Measurements from ENCODE around the gene RECK. TPM values are rescaled to one million over a fixed set of nuclear protein-coding genes. Genes with fewer than 3 reads are reported as not detected.
A peak's percentile ranks its signal among the peaks of the same experiment; 100 is the strongest.

RECK gene
- total RNA-seq, 3 donors from 2014 or later, result 12.7 to 25.6 (median 17.7) TPM

DNA sequence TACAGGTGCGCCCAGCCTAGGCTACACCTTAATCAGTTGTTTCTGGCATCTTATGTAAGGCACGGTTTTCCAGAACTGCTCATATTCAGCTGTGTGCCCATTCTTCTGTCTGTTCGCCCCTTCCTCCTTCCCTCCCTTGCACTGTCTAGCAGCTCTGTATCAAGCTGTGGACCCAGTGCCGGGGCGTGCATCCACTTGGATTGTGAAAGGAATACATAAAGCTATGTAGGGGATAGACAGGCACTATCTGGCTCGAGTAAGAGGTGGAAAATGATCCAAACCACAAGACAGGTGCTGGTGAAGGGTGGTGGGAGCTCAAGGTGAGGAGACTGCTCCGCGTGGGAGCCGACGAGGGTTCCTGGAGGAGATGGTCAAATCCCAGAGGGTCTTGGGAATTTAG, 101.8 kb downstream of the RECK start:
- Histone ChIP-seq H3K4me1 (peaks cover 0 to 15% of the 10 kb centered on the region in 2 donors), H3K4me3 (no peak overlapping the region), H3K9me3 (no peaks in the 10 kb centered on the region), H3K36me3 (no peaks in the 10 kb centered on the region), H3K27ac (no peak overlapping the region), H3K27me3 (no peaks in the 10 kb centered on the region)
- TF ChIP-seq, protein P1, sequence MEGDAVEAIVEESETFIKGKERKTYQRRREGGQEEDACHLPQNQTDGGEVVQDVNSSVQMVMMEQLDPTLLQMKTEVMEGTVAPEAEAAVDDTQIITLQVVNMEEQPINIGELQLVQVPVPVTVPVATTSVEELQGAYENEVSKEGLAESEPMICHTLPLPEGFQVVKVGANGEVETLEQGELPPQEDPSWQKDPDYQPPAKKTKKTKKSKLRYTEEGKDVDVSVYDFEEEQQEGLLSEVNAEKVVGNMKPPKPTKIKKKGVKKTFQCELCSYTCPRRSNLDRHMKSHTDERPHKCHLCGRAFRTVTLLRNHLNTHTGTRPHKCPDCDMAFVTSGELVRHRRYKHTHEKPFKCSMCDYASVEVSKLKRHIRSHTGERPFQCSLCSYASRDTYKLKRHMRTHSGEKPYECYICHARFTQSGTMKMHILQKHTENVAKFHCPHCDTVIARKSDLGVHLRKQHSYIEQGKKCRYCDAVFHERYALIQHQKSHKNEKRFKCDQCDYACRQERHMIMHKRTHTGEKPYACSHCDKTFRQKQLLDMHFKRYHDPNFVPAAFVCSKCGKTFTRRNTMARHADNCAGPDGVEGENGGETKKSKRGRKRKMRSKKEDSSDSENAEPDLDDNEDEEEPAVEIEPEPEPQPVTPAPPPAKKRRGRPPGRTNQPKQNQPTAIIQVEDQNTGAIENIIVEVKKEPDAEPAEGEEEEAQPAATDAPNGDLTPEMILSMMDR (IDR thresholded peaks at IDR 0.05), result no peak
- TF ChIP-seq POLR2A (IDR thresholded peaks at IDR 0.05) (no peak), POLR2AphosphoS5 (IDR thresholded peaks at IDR 0.05) (no peak)
- no peak for DNase-seq (ENCODE audit: low spot score in 2 of 2)
- intact Hi-C loops (cut with DNase I; ENCODE audit: low total_unique reads), result no loop called here

DNA sequence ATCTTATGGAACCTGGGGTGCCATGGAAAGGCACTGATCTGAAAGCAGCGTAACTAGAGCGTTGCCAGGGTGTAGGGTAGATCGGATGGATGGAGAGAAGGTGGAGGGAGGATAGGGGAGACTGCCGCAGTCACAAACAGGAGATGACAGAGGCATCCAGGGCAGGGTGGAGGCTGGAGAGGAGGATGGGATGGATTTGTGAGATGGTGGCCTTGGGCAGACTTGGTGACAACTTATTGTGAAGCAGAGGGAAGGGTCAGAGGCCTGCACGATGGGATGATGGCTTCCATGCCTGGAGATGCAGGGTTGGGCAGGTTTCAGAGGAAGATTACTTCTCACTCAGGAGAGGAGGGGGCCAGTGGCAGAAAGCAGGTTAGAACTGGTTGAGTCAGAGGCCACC, 102.2 kb downstream of the RECK start:
- Histone ChIP-seq H3K27ac (no peak overlapping the region), H3K36me3 (no peaks in the 10 kb centered on the region), H3K27me3 (no peaks in the 10 kb centered on the region), H3K4me1 (peaks cover 0 to 15% of the 10 kb centered on the region in 2 donors), H3K9me3 (no peaks in the 10 kb centered on the region), H3K4me3 (no peak overlapping the region)
- DNase-seq (ENCODE audit: low spot score in 2 of 2), result no peak
- no peak for TF ChIP-seq POLR2A (IDR thresholded peaks at IDR 0.05)
- no peak for TF ChIP-seq POLR2AphosphoS5 (IDR thresholded peaks at IDR 0.05)
- TF ChIP-seq, protein P1 (IDR thresholded peaks at IDR 0.05), result no peak
- intact Hi-C loops (cut with DNase I; ENCODE audit: low total_unique reads), result no loop called here

DNA sequence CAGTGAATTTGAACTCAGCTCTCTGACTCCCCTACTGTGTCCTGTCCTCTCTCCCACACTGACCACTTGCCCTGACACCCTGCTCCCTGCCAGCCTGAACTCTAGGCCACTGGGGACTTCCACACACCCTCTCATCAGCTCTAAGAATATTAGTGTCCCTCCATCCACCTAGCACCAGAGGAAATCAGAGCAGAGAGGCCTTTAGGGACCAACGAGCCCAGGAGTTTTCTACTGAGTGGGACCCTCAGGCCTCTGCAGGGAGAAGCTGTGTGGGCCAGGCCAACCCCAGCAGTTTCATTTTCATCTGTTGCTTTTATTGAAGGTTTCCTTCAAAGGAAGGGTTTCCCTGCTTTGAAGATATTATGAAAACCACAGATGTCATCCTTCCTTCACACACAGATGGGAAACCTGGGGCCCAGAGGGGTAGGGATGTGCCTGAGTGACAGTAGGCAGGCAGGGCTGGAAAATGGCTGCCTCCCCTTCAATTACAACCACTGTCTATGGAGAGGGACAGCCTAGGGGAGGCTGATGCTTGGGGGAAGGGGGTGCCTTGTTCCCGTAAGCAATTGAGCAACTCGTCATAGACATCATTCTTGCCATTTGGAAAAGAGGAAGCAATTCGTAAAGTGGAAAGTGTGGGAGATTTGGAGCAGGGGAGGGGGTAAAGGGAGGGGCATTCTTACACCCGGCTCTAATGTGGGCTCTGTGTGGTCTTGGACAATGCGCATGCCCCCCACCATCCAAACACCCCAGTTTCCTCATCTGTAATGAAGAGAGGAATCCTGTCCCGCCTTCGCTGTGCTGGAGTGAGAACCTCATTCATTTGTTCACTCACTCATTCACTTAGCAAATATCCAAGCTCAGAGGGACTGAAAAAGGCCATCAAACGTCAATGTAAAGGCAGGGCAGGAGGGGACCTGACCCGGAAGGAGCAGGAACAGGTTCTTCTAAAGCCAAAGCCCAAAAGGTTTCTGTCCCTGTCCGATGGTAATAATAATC, 103.7 kb downstream of the RECK start:
- Histone ChIP-seq H3K9me3 (no peaks in the 10 kb centered on the region), H3K4me3 (peak overlapping the region in 1 of 3 donors; percentile 22), H3K36me3 (no peaks in the 10 kb centered on the region), H3K27ac (peak overlapping the region; percentile 68 to 80), H3K4me1 (peaks cover 0 to 15% of the 10 kb centered on the region in 2 donors), H3K27me3 (no peaks in the 10 kb centered on the region)
- TF ChIP-seq POLR2A (IDR thresholded peaks at IDR 0.05) (no peak), POLR2AphosphoS5 (IDR thresholded peaks at IDR 0.05) (no peak)
- TF ChIP-seq, protein P1 (IDR thresholded peaks at IDR 0.05), result no peak
- DNase-seq (ENCODE audit: low spot score in 2 of 2), result no peak
- intact Hi-C loops (cut with DNase I; ENCODE audit: low total_unique reads), result no loop called here

DNA sequence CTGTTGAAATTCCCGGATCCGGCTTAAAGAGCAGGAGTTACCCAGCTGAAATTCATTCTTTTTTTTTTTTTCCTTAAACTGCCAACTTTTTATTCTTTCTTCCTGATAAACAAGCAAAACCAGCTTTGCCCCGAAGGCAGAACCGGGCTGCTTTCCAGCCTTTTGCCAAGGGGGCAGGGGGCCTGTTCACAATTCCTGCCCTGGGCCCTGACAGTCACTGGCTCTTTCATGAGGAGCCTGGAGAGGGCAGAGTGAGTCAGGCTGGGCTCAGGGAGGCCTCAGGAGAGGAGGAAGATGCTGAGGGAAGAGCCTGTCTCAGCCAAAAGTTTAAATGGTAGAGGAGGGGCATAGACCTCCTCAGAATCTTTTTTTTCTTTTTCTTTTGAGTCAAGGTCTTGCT, 104.6 kb downstream of the RECK start:
- TF ChIP-seq, protein P1 (IDR thresholded peaks at IDR 0.05), result peak in 1 of 3 donors; percentile 13
- TF ChIP-seq POLR2A (IDR thresholded peaks at IDR 0.05), result no peak
- no peaks in the 10 kb centered on the region for H3K36me3 ChIP-seq
- H3K4me1 ChIP-seq, result peaks cover 0 to 15% of the 10 kb centered on the region in 2 donors
- H3K4me3 ChIP-seq, result no peak overlapping the region
- peak in 1 of 2 donors; percentile 58 for DNase-seq (ENCODE audit: low spot score in 2 of 2)
- H3K27ac ChIP-seq, result peak overlapping the region; percentile 68 to 88
- H3K9me3 ChIP-seq, result no peaks in the 10 kb centered on the region
- intact Hi-C loops (cut with DNase I; ENCODE audit: low total_unique reads), result no loop called here
- no peaks in the 10 kb centered on the region for H3K27me3 ChIP-seq

DNA sequence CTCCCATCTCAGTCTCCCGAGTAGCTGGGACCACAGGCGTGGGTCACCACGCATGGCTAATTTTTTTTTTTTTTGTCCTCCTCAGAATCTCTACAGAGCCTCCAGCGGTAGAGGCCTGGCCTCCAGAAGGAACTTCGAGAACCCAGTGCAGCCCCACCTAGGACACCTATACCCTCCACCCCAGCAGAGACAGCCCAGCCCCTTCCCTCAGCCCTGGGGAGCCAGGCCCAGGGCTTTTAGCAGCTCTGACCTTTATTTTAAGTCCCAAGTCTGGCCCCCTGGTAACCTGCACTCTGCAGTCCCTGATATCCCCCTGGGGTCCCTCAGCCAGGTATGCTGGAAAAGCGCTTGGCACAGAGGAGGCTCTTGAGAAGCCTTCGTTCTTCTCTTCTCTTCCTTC, 105.0 kb downstream of the RECK start:
- Histone ChIP-seq H3K36me3 (no peaks in the 10 kb centered on the region), H3K27me3 (no peaks in the 10 kb centered on the region), H3K9me3 (no peaks in the 10 kb centered on the region), H3K4me1 (peaks cover 0 to 15% of the 10 kb centered on the region in 2 donors), H3K4me3 (no peak overlapping the region), H3K27ac (peak overlapping the region; percentile 68 to 88)
- TF ChIP-seq, protein P1 (IDR thresholded peaks at IDR 0.05), result no peak
- TF ChIP-seq POLR2AphosphoS5 (IDR thresholded peaks at IDR 0.05), result no peak
- TF ChIP-seq POLR2A (IDR thresholded peaks at IDR 0.05), result no peak
- DNase-seq (ENCODE audit: low spot score in 2 of 2), result no peak
- intact Hi-C loops (cut with DNase I; ENCODE audit: low total_unique reads), result no loop called here

Measured in breast epithelium (tissue), 4 donors.